DMS53 treated with DMSO at 0.1 percent for 48 hours (cell line): ENCODE results near the gene RNF212B.

Experiments
- DNase-seq: peaks from one replicate; lab custom pipeline; 2025; ENCODE audit not compliant: unreplicated experiment; lab: John Stamatoyannopoulos, UW

The RNF212B gene

DNA sequence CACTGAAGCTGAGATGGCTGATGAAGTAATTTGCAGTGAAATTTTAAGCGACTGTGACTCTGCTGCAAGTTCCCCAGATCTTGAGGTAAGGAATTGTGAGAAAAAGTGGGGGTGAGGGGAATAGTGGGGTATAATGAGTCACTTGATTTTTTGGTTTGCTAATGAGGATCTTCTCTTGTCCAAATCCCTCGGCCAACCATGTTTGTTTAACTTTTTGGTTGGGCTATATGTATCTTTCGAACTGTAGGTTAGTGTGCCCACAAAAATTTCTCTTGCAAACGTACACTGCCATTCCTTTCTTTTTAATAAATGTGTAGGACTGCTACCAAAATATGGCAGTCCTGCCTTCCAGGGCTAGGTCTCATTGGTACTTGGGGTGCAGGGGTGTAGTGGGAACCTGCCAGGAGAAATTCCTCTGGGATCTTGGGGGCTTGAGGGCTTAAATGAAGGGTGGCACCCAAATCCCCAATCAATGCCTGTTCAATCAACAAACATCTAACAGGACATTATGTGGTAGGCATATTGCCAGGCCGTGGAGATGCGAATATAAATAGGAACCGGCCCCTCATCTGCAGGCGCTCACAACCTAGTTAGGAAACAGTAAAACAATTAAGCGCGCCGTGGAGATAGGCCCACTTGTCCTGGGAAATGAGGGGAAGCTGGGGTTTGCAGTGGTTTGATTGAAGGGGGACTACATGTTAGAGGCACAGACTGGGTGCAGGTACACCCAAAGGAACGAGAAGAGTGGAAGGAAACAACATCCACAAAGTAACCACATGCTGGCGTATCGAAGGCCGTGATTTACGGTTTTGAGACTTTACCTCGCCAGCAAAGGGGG is 82.2 kb downstream of the RNF212B start:
- no peak for DNase-seq

DNA sequence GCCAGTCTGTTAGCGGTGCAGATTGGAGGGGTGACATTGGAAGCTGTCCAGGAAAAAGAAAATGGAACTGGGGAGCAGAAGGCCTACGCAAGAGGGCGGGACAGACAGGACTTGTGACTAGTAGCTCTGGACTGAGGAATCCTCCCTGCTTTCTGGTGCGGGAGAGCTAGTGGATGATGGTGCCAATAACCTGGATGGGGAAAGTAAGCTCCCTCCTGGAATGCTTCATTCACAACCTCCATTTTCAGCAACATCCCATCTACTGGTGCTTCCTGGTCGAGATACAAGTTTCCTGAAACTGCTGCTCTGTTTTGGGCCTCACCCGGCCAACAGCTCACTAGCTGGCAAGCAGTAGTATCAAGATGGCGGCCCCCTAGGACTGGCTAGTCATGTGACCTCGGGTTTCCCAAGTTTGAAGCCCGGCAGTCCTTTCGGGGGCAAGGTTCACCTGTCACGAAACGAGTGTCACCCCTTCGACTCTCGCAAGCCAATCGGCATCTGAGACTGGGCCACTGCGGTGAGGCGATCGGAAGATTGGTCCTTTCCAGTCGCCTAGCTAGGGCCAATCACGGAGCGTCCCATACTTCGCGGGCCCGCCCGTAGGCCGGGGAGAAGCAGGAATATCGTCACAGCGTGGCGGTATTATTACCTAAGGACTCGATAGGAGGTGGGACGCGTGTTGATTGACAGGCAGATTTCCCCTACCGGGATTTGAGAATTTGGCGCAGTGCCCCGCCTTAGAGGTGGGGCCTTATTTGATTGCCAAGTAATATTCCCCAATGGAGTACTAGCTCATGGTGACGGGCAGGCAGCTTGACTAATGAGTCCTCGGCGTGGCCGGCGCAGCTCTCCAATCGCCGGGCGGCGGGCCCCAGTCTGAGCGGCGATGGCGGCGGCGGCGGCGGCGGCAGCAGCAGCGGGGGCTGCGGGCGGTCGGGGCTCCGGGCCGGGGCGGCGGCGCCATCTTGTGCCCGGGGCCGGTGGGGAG is 83.1 kb downstream of the RNF212B start, which contains the start of gene PABPN1:
TSS of gene PABPN1 (plus strand) at position 874 of the 988 bp plus-strand sequence. CDS start at position 887, 13 bp downstream.
- DNase-seq: peak; percentile 97

DNA sequence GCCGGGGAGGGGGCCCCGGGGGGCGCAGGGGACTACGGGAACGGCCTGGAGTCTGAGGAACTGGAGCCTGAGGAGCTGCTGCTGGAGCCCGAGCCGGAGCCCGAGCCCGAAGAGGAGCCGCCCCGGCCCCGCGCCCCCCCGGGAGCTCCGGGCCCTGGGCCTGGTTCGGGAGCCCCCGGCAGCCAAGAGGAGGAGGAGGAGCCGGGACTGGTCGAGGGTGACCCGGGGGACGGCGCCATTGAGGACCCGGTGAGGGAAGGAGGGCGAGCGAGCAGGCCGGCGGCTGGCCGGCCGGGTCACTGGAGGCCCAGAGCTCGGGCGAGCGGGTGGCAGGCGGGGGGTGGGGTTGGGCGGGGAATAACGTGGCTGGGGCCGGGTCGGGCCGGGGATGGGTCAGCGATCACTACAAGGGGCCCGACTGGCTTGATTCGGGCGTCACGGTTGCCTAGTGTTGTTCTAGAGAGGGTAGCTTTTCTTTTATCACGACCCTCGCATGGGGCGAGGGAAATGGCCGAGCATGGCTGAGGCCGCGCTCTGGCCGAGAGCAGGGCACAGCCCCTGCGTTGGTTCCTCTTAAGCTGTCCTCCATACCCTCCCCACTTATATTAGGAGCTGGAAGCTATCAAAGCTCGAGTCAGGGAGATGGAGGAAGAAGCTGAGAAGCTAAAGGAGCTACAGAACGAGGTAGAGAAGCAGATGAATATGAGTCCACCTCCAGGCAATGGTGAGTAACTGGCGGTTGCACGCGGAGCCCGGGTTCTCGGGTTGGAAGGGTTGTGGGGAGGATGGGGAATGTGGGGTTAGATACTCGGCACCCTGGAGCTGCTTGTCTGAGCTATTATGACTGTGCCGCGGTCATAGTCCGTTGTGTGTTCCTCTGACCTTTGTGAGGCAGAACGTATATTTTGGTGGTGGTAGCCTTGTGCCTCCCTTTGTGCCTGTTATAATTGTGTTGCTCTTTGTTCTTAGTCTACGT is 84.1 kb downstream of the RNF212B start:
- DNase-seq: no peak
